ENCODE data around the gene RAC2.
A peak's percentile ranks its signal among the peaks of the same experiment; 100 is the strongest.

Gene RAC2

DNA sequence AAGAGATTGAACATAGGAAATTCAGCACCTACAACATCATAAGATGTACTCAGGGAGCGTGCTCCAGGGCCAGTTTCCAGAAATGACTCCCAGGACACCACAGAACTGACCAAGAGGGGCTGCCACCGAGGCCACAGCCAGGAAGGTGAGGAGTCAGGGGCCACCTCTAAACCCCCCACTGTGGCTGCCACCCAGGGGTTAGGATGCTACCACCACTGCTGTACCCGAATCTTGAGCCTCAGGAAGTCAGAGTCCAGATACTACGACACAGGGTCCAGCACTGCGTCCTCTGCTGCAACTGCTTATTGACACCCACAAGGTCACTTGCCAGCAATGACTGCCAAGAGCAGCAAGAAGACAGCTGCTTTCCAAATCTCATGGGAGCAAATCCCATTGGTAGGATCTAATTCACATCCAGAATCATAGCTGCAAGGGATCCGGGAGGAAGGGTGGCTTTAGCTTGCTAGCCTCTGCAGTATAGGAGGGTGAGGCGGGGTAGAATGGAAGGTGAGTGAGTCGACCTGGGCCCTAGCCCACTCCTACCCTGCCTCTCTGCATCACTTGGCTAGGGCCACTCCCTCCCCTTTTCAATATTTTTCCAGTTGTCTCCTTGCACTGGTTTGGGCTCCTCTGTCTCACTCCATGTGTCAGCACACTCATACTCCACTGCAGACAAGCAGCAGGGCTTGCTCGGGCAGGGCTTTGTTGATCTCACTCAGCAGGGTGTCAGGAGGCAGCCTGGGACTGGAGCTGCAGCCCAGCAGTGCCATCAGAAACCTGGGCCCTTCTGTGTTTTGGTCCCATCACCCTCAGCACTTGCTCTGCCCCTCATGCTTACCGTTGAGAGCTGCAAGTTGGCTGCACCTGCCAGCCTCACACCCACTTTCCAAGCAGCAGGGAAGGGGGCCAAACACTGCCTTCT lies 20.2 kb upstream of the RAC2 start:
- Histone ChIP-seq H3K9ac (no peak overlapping the region), H3K4me2 (ENCODE audit: low read length) (no peak overlapping the region), H3K4me3 (ENCODE audit: low read depth, low read length) (no peak overlapping the region), H2AFZ (no peak overlapping the region), H3K9me3 (ENCODE audit: control insufficient read depth, low read length) (no peaks in the 10 kb centered on the region), H3K4me1 (no peaks in the 10 kb centered on the region), H3K27me3 (ENCODE audit: control insufficient read depth, insufficient read depth, low read length) (no peaks in the 10 kb centered on the region), H3K36me3 (ENCODE audit: control insufficient read depth, insufficient read depth, low read length) (no peaks in the 10 kb centered on the region), H3K79me2 (no peaks in the 10 kb centered on the region), H3K27ac (no peak overlapping the region)
- TF ChIP-seq CTCF (IDR thresholded peaks at IDR 0.05), result no peak

DNA sequence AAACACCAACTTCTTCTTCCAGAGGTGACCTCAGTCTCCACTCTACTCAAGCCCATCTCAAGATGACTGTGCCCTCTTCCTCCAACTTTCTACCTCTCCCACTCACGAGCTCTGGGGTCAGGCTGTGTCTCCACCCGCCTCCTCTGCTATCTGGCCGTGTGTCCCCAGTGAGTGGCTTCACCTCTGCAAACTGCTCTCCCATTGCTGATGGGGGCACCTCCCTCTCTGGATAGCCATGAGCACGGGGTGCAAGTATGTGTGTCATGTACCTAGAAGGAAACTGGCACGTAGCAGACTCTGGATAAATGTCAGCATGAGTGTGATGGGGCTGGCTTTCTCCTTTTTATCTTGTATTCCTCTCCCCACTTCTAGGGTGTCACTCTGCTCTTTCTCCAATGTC lies 18.3 kb upstream of the RAC2 start:
- no peak for TF ChIP-seq CTCF (IDR thresholded peaks at IDR 0.05)
- Histone ChIP-seq H3K9ac (no peak overlapping the region), H3K4me2 (ENCODE audit: low read length) (no peak overlapping the region), H2AFZ (no peak overlapping the region), H3K9me3 (ENCODE audit: control insufficient read depth, low read length) (no peaks in the 10 kb centered on the region), H3K79me2 (no peaks in the 10 kb centered on the region), H3K4me1 (no peaks in the 10 kb centered on the region), H3K27ac (no peak overlapping the region), H3K4me3 (ENCODE audit: low read depth, low read length) (no peak overlapping the region), H3K27me3 (ENCODE audit: control insufficient read depth, insufficient read depth, low read length) (no peaks in the 10 kb centered on the region), H3K36me3 (ENCODE audit: control insufficient read depth, insufficient read depth, low read length) (no peaks in the 10 kb centered on the region)

GRCh38 chr22:37260901-37261336 lies 16.9 kb upstream of the RAC2 start:
- no peaks in the 10 kb centered on the region for H3K4me1 ChIP-seq
- H3K27me3 ChIP-seq (ENCODE audit: control insufficient read depth, insufficient read depth, low read length), result no peaks in the 10 kb centered on the region
- no peak overlapping the region for H3K27ac ChIP-seq
- H3K36me3 ChIP-seq (ENCODE audit: control insufficient read depth, insufficient read depth, low read length), result no peaks in the 10 kb centered on the region
- no peaks in the 10 kb centered on the region for H3K9me3 ChIP-seq (ENCODE audit: control insufficient read depth, low read length)
- TF ChIP-seq CTCF (IDR thresholded peaks at IDR 0.05), result peak; percentile 70
- H3K9ac ChIP-seq, result no peak overlapping the region
- no peaks in the 10 kb centered on the region for H3K79me2 ChIP-seq
- no peak overlapping the region for H3K4me3 ChIP-seq (ENCODE audit: low read depth, low read length)
- peak overlapping the region; percentile 10 for H3K4me2 ChIP-seq (ENCODE audit: low read length)
- no peak overlapping the region for H2AFZ ChIP-seq

GRCh38 chr22:37260155-37260795 lies 16.2 kb upstream of the RAC2 start:
- no peak overlapping the region for H3K27ac ChIP-seq
- no peaks in the 10 kb centered on the region for H3K9me3 ChIP-seq (ENCODE audit: control insufficient read depth, low read length)
- H3K9ac ChIP-seq, result no peak overlapping the region
- no peaks in the 10 kb centered on the region for H3K4me1 ChIP-seq
- peak overlapping the region; percentile 10 for H3K4me2 ChIP-seq (ENCODE audit: low read length)
- H3K4me3 ChIP-seq (ENCODE audit: low read depth, low read length), result no peak overlapping the region
- TF ChIP-seq CTCF (IDR thresholded peaks at IDR 0.05), result no peak
- no peaks in the 10 kb centered on the region for H3K27me3 ChIP-seq (ENCODE audit: control insufficient read depth, insufficient read depth, low read length)
- H3K79me2 ChIP-seq, result no peaks in the 10 kb centered on the region
- H3K36me3 ChIP-seq (ENCODE audit: control insufficient read depth, insufficient read depth, low read length), result no peaks in the 10 kb centered on the region
- no peak overlapping the region for H2AFZ ChIP-seq
